Keratinocyte (primary cell): ENCODE results near the gene NOP16. TPM values are rescaled to one million over a fixed set of nuclear protein-coding genes. Genes with fewer than 3 reads are reported as not detected.
"Not testable (repeated sequence)": the region's sequence is repeated elsewhere in the genome, so short reads cannot be mapped to it uniquely, and the experiment has no call there.

Experiments
- DNase-seq: peaks from one replicate; pipeline ENCODE4 v3.0.0-alpha.2; 2011; ENCODE audit warnings: low read depth, missing footprints, low spot score
- FAIRE-seq: peaks from 2 replicates; lab custom pipeline; 2011; peaks lifted over from hg19 to GRCh38; lab: Jason Lieb, UNC
- H2AFZ ChIP-seq: 2 replicates; pipeline ENCODE4 v1.6.0; 2012; ENCODE audit warnings: low read length, control low read depth, inconsistent platforms; ENCODE audit not compliant: control insufficient read depth
- H3K27ac ChIP-seq: 2 replicates; pipeline ENCODE4 v1.5.1; 2011; ENCODE audit warnings: low read length; ENCODE audit not compliant: control insufficient read depth, insufficient read depth
- H3K27me3 ChIP-seq: 3 replicates; pipeline ENCODE4 v1.6.0; 2011; ENCODE audit warnings: low read length; ENCODE audit not compliant: control insufficient read depth, insufficient read depth; ENCODE audit errors: extremely low read depth
- H3K36me3 ChIP-seq, 2 experiments: 2 replicates in 1 of 2; 3 replicates in 1 of 2; pipeline ENCODE4 v1.5.1; 2011; ENCODE audit warnings: low read length in 2 of 2, mild to moderate bottlenecking in 1 of 2; ENCODE audit not compliant: control insufficient read depth in 2 of 2, insufficient read depth in 2 of 2; ENCODE audit errors: extremely low read depth in 1 of 2
- H3K4me1 ChIP-seq: 3 replicates; pipeline ENCODE4 v1.5.1; 2011; ENCODE audit warnings: low read length; ENCODE audit not compliant: control insufficient read depth, insufficient read depth; ENCODE audit errors: extremely low read depth
- H3K4me2 ChIP-seq: 3 replicates; pipeline ENCODE4 v1.6.0; 2011; ENCODE audit warnings: low read depth, low read length; ENCODE audit not compliant: control insufficient read depth, insufficient read depth; ENCODE audit errors: extremely low read depth
- H3K4me3 ChIP-seq, 3 experiments: fragments of 200-600 bp in 1 of 3; sonication (generic) in 1 of 3; 2 replicates in 2 of 3; 3 replicates in 1 of 3; pipeline ENCODE4 v1.5.1; 2011 to 2016; ENCODE audit warnings: low read length in 3 of 3, mild to moderate bottlenecking in 3 of 3, control low read depth in 2 of 3, inconsistent platforms in 1 of 3, low read depth in 1 of 3, mixed read lengths in 1 of 3, mixed run types in 1 of 3, moderate library complexity in 1 of 3; ENCODE audit not compliant: control insufficient read depth in 2 of 3, insufficient read depth in 2 of 3; ENCODE audit errors: extremely low read depth in 1 of 3
- H3K79me2 ChIP-seq: 2 replicates; pipeline ENCODE4 v1.6.0; 2012; ENCODE audit warnings: low read length; ENCODE audit not compliant: control insufficient read depth, insufficient read depth
- H3K9ac ChIP-seq: 3 replicates; pipeline ENCODE4 v1.6.0; 2011; ENCODE audit warnings: low read length; ENCODE audit not compliant: control insufficient read depth, insufficient read depth; ENCODE audit errors: extremely low read depth
- H3K9me1 ChIP-seq: 3 replicates; pipeline ENCODE4 v1.6.0; 2011; ENCODE audit warnings: low read length; ENCODE audit not compliant: control insufficient read depth, insufficient read depth; ENCODE audit errors: extremely low read depth
- H3K9me3 ChIP-seq: 2 replicates; pipeline ENCODE4 v1.5.1; 2012; ENCODE audit warnings: low read depth, low read length; ENCODE audit not compliant: control insufficient read depth
- H4K20me1 ChIP-seq: 3 replicates; pipeline ENCODE4 v1.6.0; 2011; ENCODE audit warnings: low read length; ENCODE audit not compliant: control insufficient read depth, insufficient read depth; ENCODE audit errors: extremely low read depth
- EZH2 ChIP-seq: IDR thresholded peaks from one replicate; pipeline ENCODE4 v1.6.1; 2012; ENCODE audit warnings: inconsistent platforms, mild to moderate bottlenecking, low read length, moderate library complexity
- dilution Hi-C: fragments of 300-500 bp; cut with MboI; formaldehyde crosslinking; loops from one replicate; pipeline ENCODE4 v1.7.0; 2020; ENCODE audit warnings: low sequenced_read_pairs; ENCODE audit not compliant: extremely low pct_ligation_motif_present
- polyA plus RNA-seq, 5 experiments: library from polyadenylated mRNA; depleted of rRNA in 3 of 5; stranded (reverse) in 3 of 5; stranded (forward) in 1 of 5; unstranded in 1 of 5; fragments of >200 nt; gene quantifications; 1 replicate in 1 of 5; 2 replicates in 3 of 5; 3 replicates in 1 of 5; pipeline versions ENCODE4 v1.2.1 to v1.2.3, GENCODE V29; 2011 to 2012; ENCODE audit warnings: missing spikeins in 2 of 5, low read depth in 1 of 5, low replicate concordance in 1 of 5
- TF ChIP-seq, protein P1 (sequence below), 3 experiments: IDR thresholded peaks in 1 of 3; conservative IDR thresholded peaks in 1 of 3; optimal IDR thresholded peaks in 1 of 3; 2 replicates in 2 of 3; 3 replicates in 1 of 3; pipeline versions ENCODE3 to v1.5.1; 2011; ENCODE audit warnings: low read length in 3 of 3, mild to moderate bottlenecking in 3 of 3, moderate library complexity in 2 of 3, control low read depth in 1 of 3, inconsistent platforms in 1 of 3; ENCODE audit not compliant: insufficient read depth in 2 of 3; ENCODE audit errors: extremely low read depth in 1 of 3

Gene NOP16
- polyA plus RNA-seq, 1 donor (not counting 4 experiments of a cell fraction or from before 2014, with no cell fraction given), result 96.7 TPM

DNA sequence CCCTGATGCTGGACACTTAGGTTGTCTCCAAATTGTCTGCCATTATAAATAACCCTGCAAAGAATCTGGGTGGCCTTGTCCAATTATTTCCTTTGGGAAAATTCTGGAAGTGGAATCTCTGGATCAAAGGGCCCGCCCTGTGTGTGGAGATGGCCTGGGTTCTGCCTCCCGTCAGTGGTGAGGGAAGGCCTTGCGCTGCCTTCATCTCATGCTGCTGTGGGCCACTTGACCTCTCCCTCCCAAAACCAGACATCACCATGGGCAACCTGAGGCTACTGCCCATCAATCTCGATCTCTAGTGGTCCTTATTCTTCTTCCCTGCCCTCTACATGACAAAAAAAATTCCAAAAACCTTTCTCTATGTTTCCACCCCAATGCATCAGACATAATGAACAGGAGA lies 21.4 kb upstream of the NOP16 start:
- peaks cover 72% of the 10 kb centered on the region for H3K79me2 ChIP-seq
- H3K36me3 ChIP-seq, result peaks cover 28 to 36% of the 10 kb centered on the region in 2 experiments
- dilution Hi-C loops, result no loop called here

DNA sequence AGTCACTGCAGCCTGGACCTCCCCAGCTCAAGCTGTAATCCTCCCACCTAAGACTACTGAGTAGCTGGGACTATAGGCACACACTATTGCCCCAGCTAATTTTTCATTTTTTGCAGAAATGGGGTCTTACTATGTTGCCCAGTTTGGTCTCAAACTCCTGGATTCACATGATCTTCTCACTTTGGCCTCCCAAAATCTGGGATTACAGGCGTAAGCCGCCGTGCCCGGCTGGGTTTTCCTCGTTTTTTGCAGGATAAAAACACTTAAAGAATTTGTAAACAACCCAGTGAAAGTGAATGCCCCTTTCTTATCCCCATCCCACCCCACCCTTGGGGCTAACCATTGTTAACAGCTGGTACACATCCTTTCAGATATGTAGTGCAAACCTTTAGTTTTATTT lies 20.2 kb upstream of the NOP16 start:
- H3K4me3 ChIP-seq, result no peak overlapping the region
- no peak overlapping the region for H2AFZ ChIP-seq
- H4K20me1 ChIP-seq, result peaks cover 11% of the 10 kb centered on the region
- H3K9me1 ChIP-seq, result no peaks in the 10 kb centered on the region
- H3K4me2 ChIP-seq, result no peak overlapping the region
- H3K9me3 ChIP-seq, result no peaks in the 10 kb centered on the region
- no peak overlapping the region for H3K9ac ChIP-seq
- no peak overlapping the region for H3K27ac ChIP-seq
- peaks cover 33 to 36% of the 10 kb centered on the region in 2 experiments for H3K36me3 ChIP-seq
- H3K4me1 ChIP-seq, result peaks cover 41% of the 10 kb centered on the region
- peaks cover 68% of the 10 kb centered on the region for H3K79me2 ChIP-seq
- H3K27me3 ChIP-seq, result no peaks in the 10 kb centered on the region
- no peak for DNase-seq
- dilution Hi-C loops, result no loop called here
- TF ChIP-seq EZH2, result no peak
- TF ChIP-seq, protein P1, sequence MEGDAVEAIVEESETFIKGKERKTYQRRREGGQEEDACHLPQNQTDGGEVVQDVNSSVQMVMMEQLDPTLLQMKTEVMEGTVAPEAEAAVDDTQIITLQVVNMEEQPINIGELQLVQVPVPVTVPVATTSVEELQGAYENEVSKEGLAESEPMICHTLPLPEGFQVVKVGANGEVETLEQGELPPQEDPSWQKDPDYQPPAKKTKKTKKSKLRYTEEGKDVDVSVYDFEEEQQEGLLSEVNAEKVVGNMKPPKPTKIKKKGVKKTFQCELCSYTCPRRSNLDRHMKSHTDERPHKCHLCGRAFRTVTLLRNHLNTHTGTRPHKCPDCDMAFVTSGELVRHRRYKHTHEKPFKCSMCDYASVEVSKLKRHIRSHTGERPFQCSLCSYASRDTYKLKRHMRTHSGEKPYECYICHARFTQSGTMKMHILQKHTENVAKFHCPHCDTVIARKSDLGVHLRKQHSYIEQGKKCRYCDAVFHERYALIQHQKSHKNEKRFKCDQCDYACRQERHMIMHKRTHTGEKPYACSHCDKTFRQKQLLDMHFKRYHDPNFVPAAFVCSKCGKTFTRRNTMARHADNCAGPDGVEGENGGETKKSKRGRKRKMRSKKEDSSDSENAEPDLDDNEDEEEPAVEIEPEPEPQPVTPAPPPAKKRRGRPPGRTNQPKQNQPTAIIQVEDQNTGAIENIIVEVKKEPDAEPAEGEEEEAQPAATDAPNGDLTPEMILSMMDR (optimal IDR thresholded peaks at IDR 0.05 in 1 of 3, IDR thresholded peaks at IDR 0.05 in 1 of 3, conservative IDR thresholded peaks at IDR 0.05 in 1 of 3; ENCODE audit: extremely low read depth in 1 of 3, insufficient read depth in 2 of 3, low read length in 3 of 3), result no peak
- no peak for FAIRE-seq

More for the DNA sequence above, 21.4 kb upstream of the NOP16 start:
- no peak overlapping the region for H3K9ac ChIP-seq
- no peaks in the 10 kb centered on the region for H3K9me1 ChIP-seq
- no peak overlapping the region for H3K27ac ChIP-seq
- no peak overlapping the region for H3K4me2 ChIP-seq
- no peak overlapping the region for H2AFZ ChIP-seq
- H3K27me3 ChIP-seq, result no peaks in the 10 kb centered on the region
- TF ChIP-seq, protein P1 (optimal IDR thresholded peaks at IDR 0.05 in 1 of 3, IDR thresholded peaks at IDR 0.05 in 1 of 3, conservative IDR thresholded peaks at IDR 0.05 in 1 of 3; ENCODE audit: extremely low read depth in 1 of 3, insufficient read depth in 2 of 3, low read length in 3 of 3), result no peak
- no peak for TF ChIP-seq EZH2
- peaks cover 46% of the 10 kb centered on the region for H3K4me1 ChIP-seq
- no peak overlapping the region for H3K4me3 ChIP-seq
- no peak for DNase-seq
- no peaks in the 10 kb centered on the region for H3K9me3 ChIP-seq
- peak; percentile 39 for FAIRE-seq
- peaks cover 11% of the 10 kb centered on the region for H4K20me1 ChIP-seq

DNA sequence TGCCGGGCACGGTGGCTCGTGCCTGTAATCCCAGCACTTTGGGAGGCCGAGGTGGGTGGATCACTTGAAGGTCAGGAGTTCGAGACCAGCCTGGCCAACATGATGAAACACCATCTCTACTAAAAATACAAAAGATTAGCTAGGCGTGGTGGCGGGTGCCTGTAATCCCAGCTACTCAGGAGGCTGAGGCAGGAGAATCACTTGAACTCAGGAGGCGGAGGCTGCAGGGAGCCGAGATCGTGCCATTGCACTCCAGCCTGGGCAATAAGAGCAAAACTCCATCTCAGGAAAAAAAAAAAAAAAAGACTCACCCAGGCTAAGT lies 19.8 kb upstream of the NOP16 start:
- H3K9me1 ChIP-seq, H3K4me2 ChIP-seq, H3K4me3 ChIP-seq, FAIRE-seq, H3K27ac ChIP-seq, DNase-seq, dilution Hi-C loops, H3K9ac ChIP-seq, H3K27me3 ChIP-seq, H2AFZ ChIP-seq, H3K9me3 ChIP-seq: not testable (repeated sequence)
- Histone ChIP-seq H3K4me1 (peaks cover 38% of the 10 kb centered on the region), H3K79me2 (peaks cover 68% of the 10 kb centered on the region), H4K20me1 (peaks cover 11% of the 10 kb centered on the region), H3K36me3 (peaks cover 33 to 36% of the 10 kb centered on the region in 2 experiments)
